Renal cortical epithelial cell (primary cell): ENCODE measurements around the gene PBX3. TPM values are rescaled to one million over a fixed set of nuclear protein-coding genes. Genes with fewer than 3 reads are reported as not detected.
A peak's percentile ranks its signal among the peaks of the same experiment; 100 is the strongest.
"Not testable (repeated sequence)": the region's sequence is repeated elsewhere in the genome, so short reads cannot be mapped to it uniquely, and the experiment has no call there.

ENCODE experiments used
- DNase-seq: peaks from one replicate; pipeline ENCODE4 v3.0.0-alpha.2; 2011; ENCODE audit warnings: low read depth
- total RNA-seq: library from RNA; depleted of rRNA; stranded (reverse); fragments of >200 nt; gene quantifications from 2 replicates; pipeline ENCODE4 v1.2.3, GENCODE V29; 2014

PBX3 gene
- total RNA-seq, 1 donor from 2014 or later, result 15.5 TPM

DNA sequence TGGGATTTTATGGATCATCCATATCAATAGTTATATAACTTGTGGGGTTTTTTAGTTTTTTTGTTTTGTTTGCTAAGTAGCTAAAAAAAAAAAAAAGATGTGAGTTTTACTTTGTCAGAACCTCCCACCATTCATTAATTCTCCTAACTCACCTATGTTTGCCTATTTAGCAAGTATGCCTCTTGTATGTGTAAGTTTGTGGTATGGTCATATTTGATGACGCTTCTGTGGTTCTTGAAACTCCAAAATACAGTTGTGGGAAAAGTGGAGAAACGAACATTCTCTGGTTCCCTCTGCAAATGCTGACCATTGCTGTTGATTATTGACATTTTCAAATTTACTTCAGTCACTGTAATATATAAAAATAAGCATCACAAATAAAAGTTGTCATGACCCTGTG lies 75.7 kb downstream of the PBX3 start:
- no peak for DNase-seq

DNA sequence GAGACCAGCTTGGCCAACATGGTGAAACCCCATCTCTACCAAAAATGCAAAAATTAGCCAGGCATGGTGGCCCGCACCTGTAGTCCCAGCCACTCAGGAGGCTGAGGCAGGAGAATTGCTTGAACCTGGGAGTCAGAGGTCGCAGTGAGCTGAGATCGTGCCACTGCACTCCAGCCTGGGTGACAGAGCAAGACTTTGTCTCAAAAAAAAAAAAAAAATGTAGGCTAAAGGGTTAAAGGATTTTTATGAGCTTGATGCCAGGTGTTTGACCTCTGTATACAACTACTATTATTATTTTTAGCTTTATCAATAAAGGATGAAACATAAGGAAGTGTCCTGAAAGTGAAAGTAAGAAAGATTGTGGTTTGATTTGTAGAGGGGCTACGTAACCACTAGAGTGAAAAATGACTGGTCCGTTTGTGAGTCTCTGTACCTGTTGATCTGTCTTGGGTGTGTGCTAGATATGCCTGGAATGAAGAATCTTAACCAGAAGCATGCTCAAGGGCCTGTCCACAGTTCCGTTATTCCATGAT lies 76.8 kb downstream of the PBX3 start:
- DNase-seq, result not testable (repeated sequence)

GRCh38 chr9:125825762-125826161 lies 78.6 kb downstream of the PBX3 start:
- DNase-seq, result peak; percentile 36

DNA sequence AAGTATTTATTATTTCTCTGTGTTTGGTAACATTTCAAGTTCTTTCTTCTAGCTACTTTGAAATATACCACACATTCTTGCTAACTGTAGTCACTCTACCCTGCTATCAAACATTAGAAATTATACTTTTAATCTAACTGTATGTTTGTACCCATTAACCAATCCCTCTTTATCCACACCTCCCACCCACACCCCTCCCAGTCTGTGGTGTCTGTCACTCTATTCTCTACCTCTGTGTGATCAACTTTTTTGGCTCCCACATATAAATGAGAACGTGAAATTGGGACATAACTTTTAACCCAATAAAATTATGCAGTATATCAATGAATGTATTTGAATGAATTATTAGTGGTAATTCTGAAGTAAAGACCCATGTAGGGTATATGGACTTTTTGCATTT lies 79.7 kb downstream of the PBX3 start:
- no peak for DNase-seq

DNA sequence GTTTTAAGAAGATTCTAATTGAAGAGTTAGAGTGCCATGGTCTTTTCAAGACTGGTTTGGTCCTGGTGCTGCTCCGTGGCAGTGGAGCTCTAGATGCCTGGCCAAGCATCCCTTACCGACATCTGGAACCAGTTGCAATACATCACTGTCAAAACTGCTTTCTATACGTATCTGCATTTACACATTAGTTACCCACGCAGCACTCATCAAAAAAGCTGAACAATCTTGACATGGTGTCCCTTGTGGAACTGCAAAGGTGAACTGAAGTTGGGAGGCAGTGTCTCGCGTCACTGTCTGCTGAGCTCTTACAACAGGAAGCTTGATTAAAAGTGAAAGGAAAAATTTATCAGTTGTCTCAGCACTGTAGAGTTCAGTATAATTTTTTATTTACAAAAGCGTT lies 82.6 kb downstream of the PBX3 start:
- peak; percentile 13 for DNase-seq

GRCh38 chr9:125831054-125831453 lies 83.9 kb downstream of the PBX3 start:
- peak; percentile 5 for DNase-seq

- DNase-seq, result no peak
Measured at GRCh38 chr9:125831616-125832015, 84.4 kb downstream of the PBX3 start.

- DNase-seq, result no peak
Measured at GRCh38 chr9:125835655-125836054, 88.5 kb downstream of the PBX3 start.

GRCh38 chr9:125839317-125839716 lies 92.1 kb downstream of the PBX3 start:
- no peak for DNase-seq

DNA sequence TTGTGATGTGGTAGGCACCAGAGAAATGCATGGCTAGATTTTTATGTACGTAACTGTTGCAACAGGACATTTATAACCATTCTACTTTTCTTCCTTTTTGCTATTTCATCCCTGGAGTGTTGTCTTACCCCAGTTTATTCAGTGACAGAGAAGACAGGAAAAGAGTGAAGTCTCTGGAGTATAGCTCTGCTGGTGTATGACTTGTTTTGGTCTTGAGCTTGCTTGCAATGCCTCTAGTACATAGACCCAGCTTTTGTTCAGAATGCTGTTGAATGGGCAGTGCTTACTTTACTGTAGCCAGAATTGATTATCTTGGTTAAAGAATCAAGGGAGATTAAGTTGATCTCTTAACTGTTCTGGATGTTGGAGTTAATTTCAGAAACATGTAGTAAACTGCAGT lies 94.3 kb downstream of the PBX3 start:
- no peak for DNase-seq

DNA sequence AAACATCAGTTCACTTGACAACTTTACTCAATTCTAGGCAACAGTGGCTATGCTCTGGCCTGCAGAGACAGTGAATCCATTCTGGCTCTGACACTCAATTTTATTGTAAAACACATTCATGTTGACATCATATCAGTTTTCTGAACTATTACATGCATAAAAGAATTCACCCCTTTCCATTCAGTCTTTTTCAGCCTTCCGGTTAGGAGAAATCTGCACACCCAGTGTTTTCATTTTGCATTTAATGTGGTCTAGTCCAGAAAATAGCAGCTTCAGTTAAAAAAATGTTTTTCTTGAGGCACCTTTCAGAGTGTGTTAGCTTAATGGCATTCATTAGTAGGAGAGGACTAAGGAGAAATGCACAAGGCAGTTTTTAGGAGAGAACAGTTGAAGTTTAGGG lies 95.1 kb downstream of the PBX3 start:
- DNase-seq, result no peak

GRCh38 chr9:125843646-125844045 lies 96.5 kb downstream of the PBX3 start:
- no peak for DNase-seq

DNA sequence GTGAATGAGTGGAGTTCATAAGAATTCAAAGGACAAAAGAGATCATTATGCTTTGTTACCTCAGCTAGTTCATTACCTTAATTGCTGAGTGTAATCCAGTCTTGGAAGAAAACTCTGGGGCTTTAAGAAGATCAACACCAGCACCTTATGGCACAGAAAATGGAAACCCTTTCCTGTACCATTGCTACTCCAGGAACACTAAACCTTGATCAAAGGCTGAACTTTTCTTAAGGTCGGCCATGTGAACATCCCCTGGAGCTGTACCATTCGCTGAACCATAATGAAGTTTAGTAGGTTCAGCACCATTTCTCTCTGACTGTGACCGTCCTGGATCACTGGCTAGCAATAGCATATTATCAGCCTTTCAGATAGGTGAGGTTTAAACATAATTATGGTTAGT lies 97.4 kb downstream of the PBX3 start:
- no peak for DNase-seq

DNA sequence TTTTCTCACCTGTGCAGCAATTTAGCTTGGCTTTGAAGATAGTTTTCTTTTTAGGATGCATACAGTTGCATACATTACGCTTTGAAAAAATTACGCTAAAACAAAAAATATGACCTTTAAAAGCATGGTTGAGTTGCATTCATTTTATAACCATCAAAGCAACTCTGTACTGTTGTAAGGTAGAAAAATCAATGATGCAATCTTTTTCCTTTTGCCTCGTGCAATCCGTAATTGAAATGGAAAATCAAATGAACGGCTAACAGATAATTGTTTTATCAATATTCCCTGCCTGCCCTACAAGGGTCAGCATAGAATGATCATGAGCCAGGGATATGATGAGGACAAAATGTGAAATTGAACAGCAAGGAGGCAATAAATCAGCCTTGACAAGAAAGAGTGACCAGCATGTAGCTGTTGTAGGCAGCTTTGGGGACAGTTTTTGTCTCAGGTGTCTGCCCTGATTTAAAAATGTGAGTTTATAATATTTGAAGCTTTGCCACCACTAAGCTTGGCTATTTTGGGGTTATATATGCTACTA lies 98.2 kb downstream of the PBX3 start:
- no peak for DNase-seq

GRCh38 chr9:125847735-125848134 lies 100.6 kb downstream of the PBX3 start:
- DNase-seq, result no peak

GRCh38 chr9:125850106-125850632 lies 103.0 kb downstream of the PBX3 start:
- no peak for DNase-seq

GRCh38 chr9:125850763-125851162 lies 103.6 kb downstream of the PBX3 start:
- no peak for DNase-seq

GRCh38 chr9:125851979-125852378 lies 104.8 kb downstream of the PBX3 start:
- DNase-seq, result no peak

DNA sequence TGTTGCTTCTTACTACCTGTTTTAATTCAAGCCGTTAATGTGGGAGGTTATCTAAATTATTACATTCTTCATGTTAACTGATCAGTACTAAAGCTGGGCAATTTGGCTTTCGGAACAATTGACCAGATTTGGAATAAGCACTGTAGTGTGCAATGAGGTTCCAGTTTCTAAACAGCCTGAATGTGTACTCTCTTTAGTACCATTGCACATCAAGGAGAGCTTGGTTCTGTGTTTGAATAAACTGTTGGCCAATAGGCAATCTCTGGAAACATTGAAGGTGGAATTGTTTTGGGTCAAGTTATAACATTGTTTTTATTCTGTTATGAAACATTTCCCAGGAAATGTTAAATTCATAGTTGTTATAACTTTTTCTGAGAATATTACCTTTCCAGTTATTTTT lies 105.2 kb downstream of the PBX3 start:
- DNase-seq, result no peak

DNA sequence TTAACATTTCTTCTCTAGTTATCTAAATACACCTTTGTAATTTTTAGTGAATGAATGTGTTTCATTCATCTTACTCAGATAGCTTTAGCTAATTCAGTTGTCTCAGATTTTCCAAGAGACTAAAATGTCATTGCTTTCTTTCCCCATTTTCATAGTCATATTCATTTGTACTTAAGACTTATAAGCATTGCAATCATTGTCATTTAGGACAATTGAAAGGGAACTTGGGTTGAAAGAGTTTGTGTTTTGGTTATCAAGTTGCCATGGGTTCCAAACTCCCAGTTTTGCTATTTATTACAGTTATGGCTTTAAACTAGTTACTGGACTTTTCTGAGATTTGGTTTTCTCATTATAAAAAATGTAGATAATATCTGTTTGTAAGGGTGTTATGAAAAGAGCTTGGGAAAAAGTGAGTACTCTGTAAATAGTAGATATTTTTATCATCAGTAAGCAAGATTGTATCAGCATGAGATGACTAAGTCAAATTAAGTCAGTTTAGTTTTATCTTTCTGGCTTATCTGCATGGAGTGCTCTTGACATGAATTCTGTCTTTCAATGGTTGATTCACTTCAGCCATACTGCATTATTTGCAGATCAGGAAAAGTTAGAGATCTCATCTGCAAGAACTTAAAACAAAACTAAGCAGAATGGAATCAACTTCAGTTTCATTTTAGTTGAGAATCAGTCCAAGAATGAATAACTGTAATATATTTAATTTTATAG lies 107.5 kb downstream of the PBX3 start:
- DNase-seq, result peak; percentile 16

GRCh38 chr9:125856331-125856730 lies 109.2 kb downstream of the PBX3 start:
- no peak for DNase-seq

DNA sequence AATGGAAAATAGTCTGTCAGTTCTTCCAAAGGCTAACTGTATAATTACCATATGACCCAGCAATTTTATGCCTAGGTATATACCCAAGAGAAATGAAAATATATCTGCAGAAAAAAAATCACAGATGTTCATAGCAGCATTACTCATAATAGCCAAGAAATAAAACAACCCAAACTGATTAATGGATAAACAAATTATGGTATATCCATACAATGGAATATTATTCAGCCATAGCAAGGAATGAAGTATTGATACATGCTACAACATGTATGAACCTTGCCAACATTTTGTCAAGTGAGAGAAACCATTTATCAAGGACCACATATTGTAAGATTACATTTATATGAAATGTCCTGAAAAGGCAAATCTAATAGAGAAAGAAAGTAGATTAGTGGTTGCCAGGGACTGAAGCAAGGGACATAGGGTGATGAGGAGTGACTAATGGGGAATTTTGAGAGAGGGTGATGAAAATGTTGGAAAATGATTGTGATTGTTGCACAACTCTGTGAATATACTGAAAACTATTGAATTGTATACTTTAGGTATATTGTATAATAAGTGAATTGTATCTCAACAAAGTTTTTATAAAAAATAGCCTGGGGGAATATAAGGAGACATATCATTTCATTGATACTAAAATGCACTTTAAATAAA lies 114.4 kb downstream of the PBX3 start:
- DNase-seq, result no peak

- DNase-seq, result no peak
Measured at GRCh38 chr9:125863923-125864322, 116.8 kb downstream of the PBX3 start.
